HEK293T (cell line): ENCODE measurements around the gene CA7.

Source experiments
- ARNT ChIP-seq: fragments of 450-650 bp; IDR thresholded peaks from 2 replicates; pipeline ENCODE4 v1.6.1; 2017; ENCODE audit warnings: mild to moderate bottlenecking
- BHLHE40 ChIP-seq: fragments of 450-650 bp; IDR thresholded peaks from 2 replicates; pipeline ENCODE4 v1.6.1; 2016; ENCODE audit warnings: mild to moderate bottlenecking, moderate library complexity, borderline replicate concordance
- CTBP1 ChIP-seq: fragments of 450-650 bp; IDR thresholded peaks from 2 replicates; pipeline ENCODE4 v1.6.1; 2016; ENCODE audit warnings: borderline replicate concordance
- FOXA1 ChIP-seq: fragments of 450-650 bp; IDR thresholded peaks from 2 replicates; pipeline ENCODE4 v1.6.1; 2016; ENCODE audit warnings: mild to moderate bottlenecking
- FOXK2 ChIP-seq: fragments of 450-650 bp; IDR thresholded peaks from 2 replicates; pipeline ENCODE4 v1.6.1; 2016; ENCODE audit warnings: mild to moderate bottlenecking
- FOXM1 ChIP-seq: fragments of 450-650 bp; IDR thresholded peaks from 2 replicates; pipeline ENCODE4 v1.6.1; 2017; ENCODE audit warnings: mild to moderate bottlenecking, borderline replicate concordance
- HDGF ChIP-seq: fragments of 450-650 bp; IDR thresholded peaks from 2 replicates; pipeline ENCODE4 v1.6.1; 2017; ENCODE audit warnings: antibody characterized with exemption, borderline replicate concordance
- L3MBTL2 ChIP-seq: fragments of 450-650 bp; conservative IDR thresholded peaks from 2 replicates; pipeline ENCODE4 v1.6.1; 2016; ENCODE audit warnings: mild to moderate bottlenecking
- SP1 ChIP-seq: fragments of 450-650 bp; IDR thresholded peaks from 2 replicates; pipeline ENCODE4 v1.6.1; 2017
- SUZ12 ChIP-seq: fragments of 450-650 bp; IDR thresholded peaks from 2 replicates; pipeline ENCODE4 v1.6.1; 2016; ENCODE audit warnings: mild to moderate bottlenecking
- TARDBP ChIP-seq: fragments of 450-650 bp; IDR thresholded peaks from 2 replicates; pipeline ENCODE4 v1.6.1; 2016
- ZNF384 ChIP-seq: fragments of 450-650 bp; IDR thresholded peaks from 2 replicates; pipeline ENCODE4 v1.6.1; 2016
- TF ChIP-seq, protein P1 (sequence below): fragments of 450-650 bp; IDR thresholded peaks from 2 replicates; pipeline ENCODE4 v1.6.1; 2016

DNA sequence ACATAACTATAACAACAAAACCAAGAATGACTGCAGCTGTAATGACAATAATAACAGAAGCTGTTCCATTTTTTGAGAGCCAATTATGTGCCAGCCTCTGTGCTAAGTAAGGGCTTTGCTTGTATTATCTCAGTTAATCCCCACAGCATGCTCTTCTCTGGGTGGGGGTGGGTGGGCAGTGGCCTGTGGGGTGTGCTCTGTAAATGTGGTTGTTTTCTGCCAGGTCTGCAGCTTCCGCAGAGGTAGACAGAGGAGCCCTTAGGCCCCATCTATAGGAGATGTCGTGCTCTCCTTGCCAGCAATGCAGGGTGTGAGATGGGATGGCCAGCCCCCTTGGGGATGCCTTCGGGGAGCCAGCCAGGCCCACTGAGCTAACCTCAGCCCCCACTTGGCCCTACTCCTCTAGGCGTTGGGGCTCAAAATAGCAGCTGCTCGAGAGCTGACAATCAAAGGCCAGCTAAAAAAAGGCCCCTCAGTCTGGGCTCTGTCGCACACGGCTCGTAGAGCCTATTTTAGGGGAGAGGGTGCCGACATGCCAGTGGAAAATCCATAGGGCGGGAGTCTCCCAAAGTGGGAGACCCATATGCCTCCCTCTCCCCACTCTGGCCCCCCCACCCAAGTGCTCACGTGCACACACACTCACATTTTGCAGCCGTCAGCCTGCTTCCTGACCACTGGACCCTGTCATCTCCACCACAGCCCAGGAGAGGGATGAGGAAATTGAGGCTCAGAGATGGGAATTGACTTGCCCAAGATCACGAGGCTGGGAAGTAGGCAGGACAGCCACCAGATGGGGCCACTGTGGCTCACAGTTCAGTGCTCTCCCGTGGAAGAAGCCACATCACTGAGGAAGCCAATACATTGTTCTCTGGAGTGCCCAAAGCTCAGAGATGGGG lies 58.7 kb downstream of the CA7 start:
- TF ChIP-seq FOXK2 = no peak
- TF ChIP-seq SUZ12 = no peak
- no peak for TF ChIP-seq ARNT
- no peak for TF ChIP-seq TARDBP
- no peak for TF ChIP-seq FOXM1
- no peak for TF ChIP-seq SP1
- TF ChIP-seq FOXA1 = no peak
- no peak for TF ChIP-seq CTBP1
- no peak for TF ChIP-seq BHLHE40
- no peak for TF ChIP-seq L3MBTL2
- TF ChIP-seq ZNF384 = no peak
- TF ChIP-seq, protein P1, sequence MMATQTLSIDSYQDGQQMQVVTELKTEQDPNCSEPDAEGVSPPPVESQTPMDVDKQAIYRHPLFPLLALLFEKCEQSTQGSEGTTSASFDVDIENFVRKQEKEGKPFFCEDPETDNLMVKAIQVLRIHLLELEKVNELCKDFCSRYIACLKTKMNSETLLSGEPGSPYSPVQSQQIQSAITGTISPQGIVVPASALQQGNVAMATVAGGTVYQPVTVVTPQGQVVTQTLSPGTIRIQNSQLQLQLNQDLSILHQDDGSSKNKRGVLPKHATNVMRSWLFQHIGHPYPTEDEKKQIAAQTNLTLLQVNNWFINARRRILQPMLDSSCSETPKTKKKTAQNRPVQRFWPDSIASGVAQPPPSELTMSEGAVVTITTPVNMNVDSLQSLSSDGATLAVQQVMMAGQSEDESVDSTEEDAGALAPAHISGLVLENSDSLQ = no peak
- TF ChIP-seq HDGF = no peak
